HG03565 (cell line): Measurements from ENCODE around the gene ADRA2C.

ENCODE experiments used
- ATAC-seq: cut with Tn5 transposase; IDR thresholded peaks from one replicate; pipeline ENCODE4 v1.9.1; 2021; ENCODE audit warnings: mild to moderate bottlenecking, moderate library complexity; ENCODE audit not compliant: unreplicated experiment

Gene ADRA2C

GRCh38 chr4:3775005-3775404, 8.8 kb downstream of the ADRA2C start:
- ATAC-seq, result no peak

- ATAC-seq, result no peak
These were observed 9.4 kb downstream of the ADRA2C start for GRCh38 chr4:3775576-3775975.

- ATAC-seq, result no peak
These were observed 10.2 kb downstream of the ADRA2C start for GRCh38 chr4:3776166-3777032.

GRCh38 chr4:3777033-3777390, 10.8 kb downstream of the ADRA2C start:
- no peak for ATAC-seq

- no peak for ATAC-seq
These were observed 11.5 kb downstream of the ADRA2C start for GRCh38 chr4:3777669-3778068.

GRCh38 chr4:3779509-3779908, 13.3 kb downstream of the ADRA2C start:
- no peak for ATAC-seq

DNA sequence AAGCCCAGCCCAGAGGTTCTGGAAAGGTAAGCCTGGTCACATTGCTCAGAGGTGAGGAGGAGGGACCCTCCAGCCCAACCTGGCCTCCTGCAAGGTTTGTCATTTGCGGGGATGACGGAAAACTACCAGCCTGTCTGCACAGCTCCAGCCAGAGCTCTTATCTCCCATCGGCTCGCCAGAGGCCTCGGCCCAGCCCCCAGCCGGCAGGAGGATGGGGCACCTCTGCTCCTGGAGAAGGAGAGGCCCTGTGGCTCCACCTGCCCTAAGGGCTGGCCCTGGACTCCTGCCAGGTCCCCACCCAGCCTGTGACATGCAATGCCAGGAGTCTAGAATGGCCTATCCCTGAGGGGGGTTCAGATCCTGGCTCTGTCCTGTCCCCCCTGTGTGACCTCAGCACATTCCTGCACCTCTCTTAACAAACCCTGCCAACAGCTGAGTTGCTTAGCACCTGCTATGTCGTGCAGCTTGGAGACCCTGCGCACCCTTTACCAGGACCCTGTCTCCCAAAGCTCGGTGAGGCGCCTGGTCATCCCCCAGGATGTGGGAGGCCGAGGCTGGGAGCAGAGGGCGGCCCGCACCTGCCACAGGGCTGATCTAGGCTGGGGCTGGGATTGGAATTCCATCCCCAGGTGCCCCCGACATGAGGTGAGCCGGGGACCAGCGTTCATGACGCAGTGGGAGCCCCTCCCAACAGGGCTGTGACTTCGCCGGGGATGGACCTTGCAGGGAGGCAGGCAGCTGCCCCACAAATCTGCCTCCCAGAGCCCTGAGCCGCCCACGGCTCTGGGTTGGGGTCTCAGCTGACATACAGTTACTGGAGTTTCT, 14.4 kb downstream of the ADRA2C start:
- ATAC-seq, result no peak

DNA sequence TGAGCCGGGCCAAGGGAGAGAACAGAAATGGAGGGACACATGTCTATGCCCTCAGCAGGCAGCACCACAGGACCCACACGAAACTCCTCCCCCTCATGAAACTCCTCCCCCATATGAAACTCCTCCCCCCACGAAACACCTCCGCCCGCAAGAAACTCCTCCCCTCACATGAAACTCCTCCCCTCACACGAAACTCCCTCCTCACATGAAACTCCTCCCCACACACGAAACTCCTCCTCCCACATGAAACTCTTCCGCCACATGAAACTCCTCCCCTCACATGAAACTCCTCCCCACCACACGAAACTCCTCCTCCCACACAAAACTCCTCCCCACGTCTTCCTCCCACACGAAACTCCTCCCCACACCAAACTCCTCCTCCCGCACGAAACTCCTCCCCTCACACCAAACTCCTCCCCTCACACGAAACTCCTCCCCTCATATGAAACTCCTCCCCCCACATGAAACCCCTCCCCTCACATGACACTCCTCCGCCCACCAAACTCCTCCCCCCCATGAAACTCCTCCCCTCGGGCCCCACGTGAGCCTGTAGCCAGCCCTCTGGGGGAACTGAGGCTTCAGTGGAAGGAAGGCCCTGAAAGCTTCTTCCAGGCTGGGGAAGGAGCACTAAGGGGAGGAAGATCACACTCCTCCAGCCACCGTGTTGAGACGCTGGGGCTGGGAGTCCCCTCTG, 15.2 kb downstream of the ADRA2C start:
- ATAC-seq, result no peak

- ATAC-seq, result no peak
These were observed 16.1 kb downstream of the ADRA2C start for GRCh38 chr4:3781997-3782930.

- ATAC-seq, result no peak
These were observed 17.6 kb downstream of the ADRA2C start for GRCh38 chr4:3783693-3784306.

GRCh38 chr4:3784454-3785291, 18.5 kb downstream of the ADRA2C start:
- no peak for ATAC-seq

- ATAC-seq, result no peak
These were observed 19.0 kb downstream of the ADRA2C start for GRCh38 chr4:3785292-3785565.

DNA sequence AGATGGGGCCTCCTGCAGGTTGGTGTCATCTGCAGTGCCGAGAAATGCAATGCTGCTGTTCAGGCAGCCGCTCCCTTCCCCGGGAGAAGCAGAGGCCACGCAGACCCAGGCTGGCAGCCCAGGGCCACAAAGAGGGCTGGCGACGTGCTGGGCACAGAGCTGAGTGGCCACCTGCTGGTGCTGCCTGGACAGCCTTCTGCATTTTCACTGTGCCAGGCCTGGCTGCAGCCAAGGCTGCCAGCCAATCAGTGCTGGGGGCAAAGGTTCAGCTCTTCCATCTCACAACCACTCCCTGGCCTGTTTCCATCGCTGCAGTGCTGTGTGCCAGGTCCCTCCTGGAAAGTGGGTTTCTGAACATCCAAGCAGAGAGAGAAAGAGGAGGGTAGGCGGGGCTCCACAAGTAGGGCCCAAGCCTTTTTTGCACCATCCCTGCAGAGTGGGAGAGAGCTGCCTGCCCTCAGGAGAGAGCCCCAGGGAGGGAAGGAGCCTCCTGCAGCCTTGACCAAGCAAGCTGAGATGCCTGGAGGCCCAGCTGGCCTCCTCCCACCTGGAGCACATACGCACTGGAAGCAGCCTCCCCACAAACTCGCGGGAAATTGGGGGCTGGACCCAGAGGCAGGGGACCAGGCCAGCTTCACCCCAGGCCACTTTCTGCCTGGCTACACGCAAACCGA, 20.1 kb downstream of the ADRA2C start:
- ATAC-seq, result no peak

DNA sequence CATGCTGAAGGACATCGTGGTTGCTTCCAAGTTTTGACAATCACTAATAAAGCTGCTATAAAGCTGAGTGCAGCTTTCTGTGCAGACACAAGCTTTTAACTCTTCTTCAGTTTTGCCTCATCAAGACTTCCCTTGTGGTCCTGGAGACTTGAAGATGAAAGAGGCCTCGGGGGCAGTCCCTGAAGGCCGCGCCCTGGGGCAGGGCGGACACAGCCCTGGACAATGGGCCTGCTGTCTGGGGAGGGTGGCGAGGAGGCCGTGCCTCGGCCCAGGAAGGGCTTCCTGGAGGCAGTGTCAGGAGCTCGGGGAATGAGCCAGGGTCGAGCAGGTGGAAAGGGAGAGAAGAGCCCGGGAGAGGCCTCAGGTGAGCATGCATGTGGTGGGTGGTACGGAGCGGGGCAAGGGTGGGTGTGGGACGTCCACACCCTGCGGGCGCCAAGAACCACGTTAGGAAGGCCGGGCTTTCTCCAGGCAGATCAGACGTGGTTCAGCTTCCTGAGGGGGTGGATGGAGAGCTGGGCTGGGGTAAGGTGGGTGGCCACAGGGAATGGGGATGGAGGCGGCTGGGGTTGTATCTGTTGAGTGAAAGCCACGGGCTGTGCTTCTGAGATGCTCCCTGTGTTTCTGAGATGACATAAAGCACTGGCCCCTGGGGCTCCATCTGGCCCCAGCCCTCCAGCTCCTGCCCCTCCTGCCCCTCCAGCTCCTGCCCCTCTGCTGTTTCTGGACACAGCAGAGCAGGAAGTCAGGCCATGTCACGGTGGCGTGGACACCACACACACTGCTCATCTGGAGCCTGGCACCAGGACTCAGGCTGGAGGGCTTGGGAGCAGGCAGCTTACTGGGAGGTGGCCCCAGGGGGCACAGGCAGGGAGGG, 21.5 kb downstream of the ADRA2C start:
- ATAC-seq, result no peak

DNA sequence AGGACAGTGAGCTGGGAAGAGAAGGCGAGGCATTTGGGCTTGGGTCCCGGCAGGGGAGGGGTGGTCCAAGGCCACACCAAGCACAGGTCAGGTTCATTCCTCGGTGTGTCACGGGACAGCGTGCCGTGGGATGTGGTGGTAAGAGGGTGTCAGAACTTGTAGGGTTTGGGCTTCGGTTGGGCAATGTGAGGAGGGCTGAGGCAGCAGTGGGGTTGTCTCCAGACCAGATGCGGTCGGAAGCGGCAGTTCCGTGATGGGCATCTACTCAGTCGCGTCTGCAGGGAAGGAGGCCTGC, 22.1 kb downstream of the ADRA2C start:
- no peak for ATAC-seq

GRCh38 chr4:3789587-3789986, 23.4 kb downstream of the ADRA2C start:
- no peak for ATAC-seq

- no peak for ATAC-seq
These were observed 23.9 kb downstream of the ADRA2C start for GRCh38 chr4:3790006-3790561.

DNA sequence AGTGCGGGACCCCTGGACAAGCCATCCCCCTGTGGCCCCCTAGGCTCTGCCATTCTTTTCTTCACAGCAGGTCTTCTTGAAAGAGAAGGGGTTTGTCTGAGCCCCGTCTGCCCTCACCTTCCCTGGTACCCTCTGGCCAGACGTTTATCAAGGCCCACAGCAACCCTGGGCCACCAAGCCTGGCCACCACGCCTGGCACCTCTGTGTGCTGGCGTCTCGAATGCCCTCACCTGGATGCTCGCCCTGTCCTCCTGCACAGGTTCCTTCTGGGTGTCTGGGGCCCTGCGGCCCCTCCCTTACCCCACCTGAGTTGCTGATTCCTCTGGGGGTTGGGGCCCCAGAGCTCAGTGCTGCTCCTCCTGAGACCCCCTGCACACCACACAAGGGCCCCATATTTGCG, 25.1 kb downstream of the ADRA2C start:
- no peak for ATAC-seq
